K562 (cell line): ENCODE measurements around the gene ZFPM1. TPM values are rescaled to one million over a fixed set of nuclear protein-coding genes. Genes with fewer than 3 reads are reported as not detected.

Experiments
- E2F4 ChIP-seq: sonication (generic); formaldehyde crosslinking; IDR thresholded peaks from 2 replicates; pipeline ENCODE4 v1.8.0; 2022; ENCODE audit warnings: mild to moderate bottlenecking, low read depth, missing genetic modification reagents
- HMBOX1 ChIP-seq: sonication (generic); IDR thresholded peaks from 2 replicates; pipeline ENCODE4 v1.6.1; 2016
- KAT7 ChIP-seq: sonication (generic); formaldehyde crosslinking; IDR thresholded peaks from 2 replicates; pipeline ENCODE4 v1.8.0; 2022; ENCODE audit warnings: missing genetic modification reagents, mild to moderate bottlenecking, borderline replicate concordance
- PHF8 ChIP-seq: fragments of 200-600 bp; sonication (generic); IDR thresholded peaks from 2 replicates; pipeline ENCODE4 v1.6.1; 2012; ENCODE audit warnings: mixed run types, mild to moderate bottlenecking, inconsistent platforms, low read length, moderate library complexity, borderline replicate concordance
- POU5F1 ChIP-seq: fragments of 150-350 bp; IDR thresholded peaks from 2 replicates; pipeline ENCODE4 v1.6.1; 2014; ENCODE audit warnings: borderline replicate concordance, low read length, low read depth, mild to moderate bottlenecking; ENCODE audit not compliant: partially characterized antibody
- TCF15 ChIP-seq: fragments of 250-450 bp; sonication (Bioruptor Pico); IDR thresholded peaks from 2 replicates; pipeline ENCODE4 v1.8.0; 2022; ENCODE audit warnings: moderate library complexity, mild to moderate bottlenecking, inconsistent platforms
- TFAP4 ChIP-seq: sonication (generic); formaldehyde crosslinking; IDR thresholded peaks from 2 replicates; pipeline ENCODE4 v1.8.0; 2022; ENCODE audit warnings: missing genetic modification reagents, mild to moderate bottlenecking, moderate library complexity, borderline replicate concordance
- ZNF143 ChIP-seq: sonication (generic); formaldehyde crosslinking; IDR thresholded peaks from 2 replicates; pipeline ENCODE4 v1.9.0; 2022; ENCODE audit warnings: mild to moderate bottlenecking, missing genetic modification reagents
- ZNF318 ChIP-seq, 2 experiments: fragments of 450-650 bp; IDR thresholded peaks; 2 replicates each; pipeline ENCODE4 v1.6.1; 2016; ENCODE audit warnings: mild to moderate bottlenecking in 2 of 2, borderline replicate concordance in 1 of 2, low read depth in 1 of 2, moderate library complexity in 1 of 2
- ZNF41 ChIP-seq: fragments of 250-450 bp; sonication (Bioruptor Pico); conservative IDR thresholded peaks from 2 replicates; pipeline ENCODE4 v1.4.0; 2020; ENCODE audit warnings: mild to moderate bottlenecking
- ZNF449 ChIP-seq: fragments of 250-450 bp; sonication (Bioruptor Pico); IDR thresholded peaks from 2 replicates; pipeline ENCODE4 v1.8.0; 2022; ENCODE audit warnings: moderate library complexity, mild to moderate bottlenecking, inconsistent platforms
- ZNF583 ChIP-seq: fragments of 250-450 bp; sonication (Bioruptor Pico); IDR thresholded peaks from 2 replicates; pipeline ENCODE4 v1.4.0; 2020
- polyA plus RNA-seq, 8 experiments: library from polyadenylated mRNA; depleted of rRNA in 4 of 8; stranded (reverse) in 5 of 8; unstranded in 3 of 8; fragments of >200 nt; fragmentation: Nextera tagmentation in 2 of 8; fragmentation: Illumina TruSeq in 1 of 8; extraction: Ambion mirVana in 2 of 8; extraction: Trizol in 1 of 8; gene quantifications; 2 replicates each; pipeline versions ENCODE4 v1.2.1 to v1.2.3, GENCODE V29; 2011 to 2014; ENCODE audit warnings: inconsistent platforms in 1 of 8, missing spikeins in 1 of 8
- total RNA-seq, 7 experiments: library from RNA; depleted of rRNA in 6 of 7; stranded (reverse); fragments of >200 nt in 6 of 7; fragmentation: Illumina TruSeq in 2 of 7; extraction: Trizol in 2 of 7; gene quantifications; 2 replicates each; pipeline versions ENCODE4 v1.2.1 to v1.2.3, GENCODE V29; 2011 to 2021; ENCODE audit warnings: low replicate concordance in 1 of 7

ZFPM1 gene
- total and polyA plus RNA-seq, 9 of the 15 experiments (the other 6 are each of a cell fraction or from before 2014, with no cell fraction given): 0.03 to 35.9 (median 1.4) TPM

GRCh38 chr16:88491560-88492310 is 38.7 kb downstream of the ZFPM1 start (continued):
- 0 out of 2 replicates have a peak, but pooled peaks have one; percentile 60 for TF ChIP-seq TCF15 (CRISPR knock-in tag)
- TF ChIP-seq E2F4 (CRISPR knock-in tag): 0 out of 2 replicates have a peak, but pooled peaks have one; percentile 29
- peak; percentile 93; the same call in 1 of the 2 replicates for TF ChIP-seq TFAP4 (CRISPR knock-in tag)
- TF ChIP-seq ZNF143 (CRISPR knock-in tag): no peak
- TF ChIP-seq ZNF318 (IDR thresholded peaks at IDR 0.05; ENCODE audit: borderline replicate concordance in 1 of 2, low read depth in 1 of 2): no peak
- peak; percentile 95 for TF ChIP-seq ZNF583 (CRISPR knock-in tag)
- peak; percentile 83; the same call in 1 of the 2 replicates for TF ChIP-seq ZNF41 (CRISPR knock-in tag)
- no peak for TF ChIP-seq PHF8
- peak; percentile 77; the same call in 1 of the 2 replicates for TF ChIP-seq KAT7 (CRISPR knock-in tag)
- TF ChIP-seq POU5F1: no peak
- no peak for TF ChIP-seq HMBOX1
- peak; percentile 89 for TF ChIP-seq ZNF449 (CRISPR knock-in tag)
